Lower leg skin (tissue), 4 donors: ENCODE results near the gene ABCA8. TPM values are rescaled to one million over a fixed set of nuclear protein-coding genes. Genes with fewer than 3 reads are reported as not detected.
"Not testable (repeated sequence)": the region's sequence is repeated elsewhere in the genome, so short reads cannot be mapped to it uniquely, and the experiment has no call there.

ENCODE experiments used
- DNase-seq, 2 donors: peaks; one replicate each; pipeline ENCODE4 v3.0.0-alpha.2; 2019; ENCODE audit warnings: low spot score in 2 of 2
- H3K4me3 ChIP-seq: fragments of 200-600 bp; sonication (generic); 2 replicates; pipeline ENCODE4 v1.5.1; 2017; ENCODE audit warnings: mild to moderate bottlenecking, low read depth; ENCODE audit not compliant: poor library complexity, severe bottlenecking
- POLR2A ChIP-seq, 2 donors: fragments of 450-650 bp; IDR thresholded peaks; one replicate each; pipeline ENCODE4 v1.6.1; 2016 to 2017; ENCODE audit warnings: antibody characterized with exemption in 2 of 2, mild to moderate bottlenecking in 1 of 2, moderate library complexity in 1 of 2
- WGBS, 2 donors: methylation state at CpG; one replicate each; pipeline ENCODE4 v1.1.5; 2018; 5-methylcytosine and 5-hydroxymethylcytosine counted together
- intact Hi-C: fragments of 100-400 bp; cut with DNase I; formaldehyde crosslinking; loops from one replicate; pipeline ENCODE4 v1.15.0; 2023; ENCODE audit warnings: low total_unique reads
- total RNA-seq, 4 donors: library from RNA; depleted of rRNA; stranded (reverse); fragments of >200 nt; gene quantifications; one replicate each; pipeline ENCODE4 v1.1.0, GENCODE V29; 2016
- TF ChIP-seq, protein P1 (sequence below), 3 donors: fragments of 450-650 bp; IDR thresholded peaks; one replicate each; pipeline ENCODE4 v1.5.1; 2016; ENCODE audit warnings: antibody characterized with exemption in 3 of 3, mild to moderate bottlenecking in 3 of 3, moderate library complexity in 2 of 3

ABCA8 gene
- total RNA-seq, 4 donors from 2014 or later: 6.1 to 17.9 (median 13.9) TPM

DNA sequence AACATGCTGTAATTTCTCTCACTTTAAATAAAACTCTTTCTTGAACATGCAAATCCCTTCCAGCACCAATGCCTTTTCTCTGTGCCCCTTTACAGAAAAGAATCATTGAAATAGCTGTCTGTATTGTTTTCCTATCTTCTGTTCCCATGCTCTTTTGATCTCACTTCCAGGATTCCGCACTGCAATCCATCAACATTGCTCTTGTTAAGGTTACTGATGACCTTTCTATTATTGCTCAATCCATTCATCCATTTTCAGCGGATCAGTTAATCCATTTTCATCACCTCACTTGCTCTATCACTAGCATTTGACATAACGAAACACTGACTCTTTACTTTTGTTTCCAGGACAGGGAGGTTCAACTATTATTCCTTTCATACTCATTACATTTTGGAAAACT, 130.5 kb downstream of the ABCA8 start:
- no peak for TF ChIP-seq POLR2A (IDR thresholded peaks at IDR 0.05)
- TF ChIP-seq, protein P1, sequence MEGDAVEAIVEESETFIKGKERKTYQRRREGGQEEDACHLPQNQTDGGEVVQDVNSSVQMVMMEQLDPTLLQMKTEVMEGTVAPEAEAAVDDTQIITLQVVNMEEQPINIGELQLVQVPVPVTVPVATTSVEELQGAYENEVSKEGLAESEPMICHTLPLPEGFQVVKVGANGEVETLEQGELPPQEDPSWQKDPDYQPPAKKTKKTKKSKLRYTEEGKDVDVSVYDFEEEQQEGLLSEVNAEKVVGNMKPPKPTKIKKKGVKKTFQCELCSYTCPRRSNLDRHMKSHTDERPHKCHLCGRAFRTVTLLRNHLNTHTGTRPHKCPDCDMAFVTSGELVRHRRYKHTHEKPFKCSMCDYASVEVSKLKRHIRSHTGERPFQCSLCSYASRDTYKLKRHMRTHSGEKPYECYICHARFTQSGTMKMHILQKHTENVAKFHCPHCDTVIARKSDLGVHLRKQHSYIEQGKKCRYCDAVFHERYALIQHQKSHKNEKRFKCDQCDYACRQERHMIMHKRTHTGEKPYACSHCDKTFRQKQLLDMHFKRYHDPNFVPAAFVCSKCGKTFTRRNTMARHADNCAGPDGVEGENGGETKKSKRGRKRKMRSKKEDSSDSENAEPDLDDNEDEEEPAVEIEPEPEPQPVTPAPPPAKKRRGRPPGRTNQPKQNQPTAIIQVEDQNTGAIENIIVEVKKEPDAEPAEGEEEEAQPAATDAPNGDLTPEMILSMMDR (IDR thresholded peaks at IDR 0.05): no peak
- WGBS, 2 donors: 87 to 94% methylated on average over 3 of the region's 3 CpGs
- DNase-seq: no peak
- no peak overlapping the region for H3K4me3 ChIP-seq
- intact Hi-C loops: no loop called here

DNA sequence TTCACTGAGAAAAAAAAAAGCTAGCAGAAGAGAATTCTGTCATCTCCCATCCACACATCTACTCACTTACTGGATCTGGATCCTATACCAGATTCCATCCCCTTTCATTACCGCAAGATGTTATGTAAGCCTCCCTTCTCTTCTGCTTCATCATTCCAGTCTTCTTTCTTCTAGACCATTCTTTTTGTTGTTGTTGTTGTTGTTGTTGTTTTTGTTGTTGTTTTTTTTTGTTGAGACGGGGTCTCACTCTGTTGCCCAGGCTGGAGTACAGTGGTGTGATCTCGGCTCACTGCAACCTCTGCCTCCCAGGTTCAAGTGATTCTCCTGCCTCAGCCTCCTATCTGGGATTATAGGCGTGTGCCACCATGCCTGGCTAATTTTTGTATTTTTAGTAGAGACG, 131.0 kb downstream of the ABCA8 start:
- WGBS, 2 donors: 91 to 93% methylated on average over 5 of the region's 5 CpGs
- H3K4me3 ChIP-seq, DNase-seq, intact Hi-C loops: not testable (repeated sequence)

DNA sequence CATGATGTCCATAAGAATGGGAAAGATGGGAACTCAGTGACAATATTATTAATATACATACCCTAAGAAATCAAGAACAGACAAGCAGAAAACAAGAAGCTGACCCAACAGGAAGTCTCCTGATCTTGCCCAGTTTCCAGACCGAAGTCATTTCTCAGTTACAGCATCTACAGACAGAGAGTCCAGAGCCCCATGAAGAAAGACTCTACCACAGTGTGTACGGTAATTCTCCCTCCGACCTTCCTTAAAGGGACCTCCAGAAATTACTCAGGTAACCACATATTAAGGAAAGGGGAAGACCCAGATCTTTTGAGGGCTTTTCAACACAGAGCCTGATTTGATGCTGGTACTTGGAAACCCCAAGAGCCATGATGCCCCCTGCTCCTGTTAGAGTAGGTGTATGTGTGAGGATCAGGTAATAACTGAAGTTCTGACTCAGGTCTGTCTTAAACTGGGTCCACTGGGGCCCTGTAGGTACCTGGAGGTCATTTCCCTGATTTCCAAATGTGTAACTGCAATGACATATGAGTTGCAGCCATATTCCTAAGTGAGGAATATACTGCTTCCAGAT, 132.4 kb downstream of the ABCA8 start:
- TF ChIP-seq, protein P1 (IDR thresholded peaks at IDR 0.05): no peak
- no peak for TF ChIP-seq POLR2A (IDR thresholded peaks at IDR 0.05)

DNA sequence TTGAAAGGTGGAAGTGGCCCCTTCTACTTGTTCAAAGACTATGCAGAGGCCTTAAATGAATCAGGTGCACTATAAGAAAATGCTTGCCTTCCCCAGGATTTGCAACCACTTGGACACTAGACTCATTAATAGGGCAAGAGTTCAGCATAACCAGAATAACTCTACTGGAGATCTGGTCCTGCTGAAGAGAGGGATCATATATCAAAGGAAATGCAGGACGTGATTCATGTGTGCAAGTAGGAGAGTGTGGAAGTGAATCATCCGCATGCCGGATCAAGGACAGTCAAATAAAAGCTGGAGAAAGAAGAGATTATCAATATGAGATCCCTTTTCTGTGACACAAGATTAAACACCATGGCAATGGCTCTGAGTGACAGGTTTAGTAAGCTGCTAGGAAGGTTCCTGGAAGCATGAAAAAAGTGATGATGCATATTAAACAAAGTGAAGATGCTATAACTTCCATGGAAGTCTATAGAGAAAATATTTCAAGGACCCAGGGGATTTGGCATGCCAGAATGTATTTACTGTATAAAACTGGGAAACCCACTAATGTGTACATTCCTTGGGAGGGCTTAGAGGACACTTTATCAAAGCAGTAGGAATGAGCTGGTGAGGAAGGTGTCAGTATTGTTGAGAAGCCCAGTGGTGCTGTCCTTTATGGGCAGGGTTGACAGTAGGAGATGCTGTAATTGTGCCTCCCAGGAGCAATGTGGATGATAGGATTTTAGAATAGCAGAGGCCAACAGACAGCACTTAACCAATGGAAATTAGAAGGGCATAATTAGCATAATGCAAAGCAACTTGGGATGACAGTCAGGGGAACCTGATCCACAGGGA, 133.1 kb downstream of the ABCA8 start:
- 37 to 47% methylated on average over 3 of the region's 3 CpGs for WGBS, 2 donors
- intact Hi-C loops: no loop called here
- TF ChIP-seq, protein P1 (IDR thresholded peaks at IDR 0.05): peak in 1 of 3 donors; percentile 44
- no peak for TF ChIP-seq POLR2A (IDR thresholded peaks at IDR 0.05)
- DNase-seq: no peak
- no peak overlapping the region for H3K4me3 ChIP-seq

More for the DNA sequence above, 132.4 kb downstream of the ABCA8 start:
- no peak for DNase-seq
- intact Hi-C loops: no loop called here
- no peak overlapping the region for H3K4me3 ChIP-seq
- WGBS, 2 donors: 88 to 90% methylated on average over 3 of the region's 3 CpGs

DNA sequence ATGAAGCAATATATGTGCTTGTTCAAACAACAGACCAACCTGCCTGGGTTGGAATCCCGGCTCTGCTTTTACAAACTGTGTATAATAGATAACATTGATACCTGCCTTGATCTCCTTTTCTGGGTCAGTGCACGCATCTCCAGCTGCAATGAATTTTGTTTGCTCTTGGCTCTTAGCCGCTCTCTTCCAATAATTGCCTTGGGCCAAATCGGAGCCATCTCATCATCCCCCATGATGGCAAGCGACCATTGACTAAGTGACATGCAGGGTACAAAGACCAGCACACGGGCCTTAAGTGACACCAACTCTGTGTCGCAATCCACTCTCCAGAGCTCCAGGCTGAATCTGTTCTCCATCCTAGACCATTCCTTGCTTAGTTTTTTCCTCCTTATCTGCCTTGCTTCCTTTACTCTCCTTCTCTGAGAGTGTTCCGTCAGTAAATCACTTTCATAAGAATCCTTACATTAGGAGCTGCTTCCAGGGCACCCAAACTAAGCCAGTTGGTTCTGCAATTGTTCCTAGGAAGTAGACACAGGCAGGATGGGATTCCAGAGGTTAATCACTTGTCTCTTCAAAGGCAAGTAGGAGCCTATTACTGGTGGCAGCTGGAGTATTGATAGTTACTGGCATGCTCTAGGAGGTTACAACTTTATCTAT, 134.2 kb downstream of the ABCA8 start:
- TF ChIP-seq, protein P1 (IDR thresholded peaks at IDR 0.05): no peak
- TF ChIP-seq POLR2A (IDR thresholded peaks at IDR 0.05): no peak
- intact Hi-C loops: no loop called here
- DNase-seq: no peak
- no peak overlapping the region for H3K4me3 ChIP-seq
- 93% methylated on average over 8 of the region's 8 CpGs for WGBS, 2 donors

DNA sequence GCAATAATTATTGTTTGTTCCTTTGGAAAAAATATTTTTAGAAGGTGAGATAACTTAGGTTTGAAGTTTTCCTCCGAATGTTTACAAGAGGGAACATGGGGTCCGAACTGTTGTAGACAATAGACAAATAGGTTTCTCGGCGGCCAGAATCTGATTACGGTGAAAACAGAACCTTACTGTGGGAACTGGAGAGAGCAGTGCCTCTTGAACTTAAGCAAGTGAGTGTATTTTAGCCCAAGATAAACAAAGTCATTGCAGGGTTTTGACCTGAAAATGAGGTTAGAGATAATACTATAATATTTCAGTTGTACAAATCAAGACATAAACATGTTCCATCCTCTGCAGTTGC, 134.7 kb downstream of the ABCA8 start:
- DNase-seq: no peak
- H3K4me3 ChIP-seq: no peak overlapping the region
- TF ChIP-seq POLR2A (IDR thresholded peaks at IDR 0.05): no peak
- TF ChIP-seq, protein P1 (IDR thresholded peaks at IDR 0.05): no peak
- 94 to 95% methylated on average over 5 of the region's 5 CpGs for WGBS, 2 donors
- intact Hi-C loops: no loop called here
